GM10266 (cell line): ENCODE results near the gene MVD.

Experiments used
- DNase-seq: peaks from one replicate; pipeline ENCODE4 v3.0.0; 2012; ENCODE audit errors: extremely low spot score
- CTCF ChIP-seq: IDR thresholded peaks from 2 replicates; pipeline ENCODE4 v1.5.1; 2012; ENCODE audit warnings: mild to moderate bottlenecking, low read depth; ENCODE audit not compliant: control insufficient read depth, insufficient read depth; ENCODE audit errors: missing control alignments

The MVD gene

GRCh38 chr16:88618182-88618955 is 44.5 kb downstream of the MVD start:
- TF ChIP-seq CTCF: no peak
- DNase-seq: no peak

- no peak for TF ChIP-seq CTCF
Measured at GRCh38 chr16:88617268-88618031, 45.4 kb downstream of the MVD start.

GRCh38 chr16:88616736-88617135 is 46.2 kb downstream of the MVD start:
- DNase-seq: peak; percentile 12

More at GRCh38 chr16:88617268-88618031, 45.4 kb downstream of the MVD start:
- DNase-seq: no peak

GRCh38 chr16:88616320-88616719 is 46.6 kb downstream of the MVD start:
- no peak for DNase-seq
- no peak for TF ChIP-seq CTCF

More at GRCh38 chr16:88616736-88617135, 46.2 kb downstream of the MVD start:
- no peak for TF ChIP-seq CTCF

GRCh38 chr16:88614818-88615580 is 47.9 kb downstream of the MVD start:
- TF ChIP-seq CTCF: no peak
- DNase-seq: no peak

GRCh38 chr16:88613911-88614817 is 48.7 kb downstream of the MVD start:
- no peak for TF ChIP-seq CTCF
- peak; percentile 14 for DNase-seq
